ENCODE measurements around the gene ACSM4. TPM values are rescaled to one million over a fixed set of nuclear protein-coding genes. Genes with fewer than 3 reads are reported as not detected.
"Not testable (repeated sequence)": the region's sequence is repeated elsewhere in the genome, so short reads cannot be mapped to it uniquely, and the experiment has no call there.

The ACSM4 gene, protein sequence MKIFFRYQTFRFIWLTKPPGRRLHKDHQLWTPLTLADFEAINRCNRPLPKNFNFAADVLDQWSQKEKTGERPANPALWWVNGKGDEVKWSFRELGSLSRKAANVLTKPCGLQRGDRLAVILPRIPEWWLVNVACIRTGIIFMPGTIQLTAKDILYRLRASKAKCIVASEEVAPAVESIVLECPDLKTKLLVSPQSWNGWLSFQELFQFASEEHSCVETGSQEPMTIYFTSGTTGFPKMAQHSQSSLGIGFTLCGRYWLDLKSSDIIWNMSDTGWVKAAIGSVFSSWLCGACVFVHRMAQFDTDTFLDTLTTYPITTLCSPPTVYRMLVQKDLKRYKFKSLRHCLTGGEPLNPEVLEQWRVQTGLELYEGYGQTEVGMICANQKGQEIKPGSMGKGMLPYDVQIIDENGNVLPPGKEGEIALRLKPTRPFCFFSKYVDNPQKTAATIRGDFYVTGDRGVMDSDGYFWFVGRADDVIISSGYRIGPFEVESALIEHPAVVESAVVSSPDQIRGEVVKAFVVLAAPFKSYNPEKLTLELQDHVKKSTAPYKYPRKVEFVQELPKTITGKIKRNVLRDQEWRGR
- polyA plus RNA-seq (2012; ENCODE audit: insufficient read depth, insufficient read length), result not detected

DNA sequence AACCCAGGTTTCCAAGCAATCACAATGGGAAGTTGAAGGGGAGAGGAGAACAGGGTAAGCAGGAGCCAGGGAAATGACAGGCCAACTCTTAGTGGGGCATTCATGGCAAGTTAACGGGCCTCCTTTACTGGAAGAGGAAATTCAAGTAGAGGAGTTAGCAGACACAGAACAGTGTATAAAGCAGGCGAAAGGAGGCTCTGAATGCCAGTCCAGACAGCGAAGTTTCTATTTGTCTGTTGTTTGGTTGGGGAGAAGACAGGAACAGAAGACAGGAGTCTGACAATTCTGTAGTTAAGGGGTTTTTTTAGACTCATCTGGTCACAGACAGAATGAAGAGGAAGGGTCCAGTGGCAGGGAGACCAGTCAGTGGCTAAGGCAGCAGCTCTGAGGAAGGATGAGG lies at the start of gene ACSM4:
Gene ACSM4, plus strand, starts transcription at position 301 of the 400 bp plus-strand sequence. CDS start 260 bp downstream, outside the sequence.
- DNase-seq (ENCODE audit: low read depth, low spot score), result no peak
- H3K4me3 ChIP-seq (ENCODE audit: low read length), result no peak within 1 kb of the TSS

- DNase-seq (ENCODE audit: low read depth, low spot score), result no peak
These were observed 44.8 kb upstream of the ACSM4 start for GRCh38 chr12:7259060-7259459.

DNA sequence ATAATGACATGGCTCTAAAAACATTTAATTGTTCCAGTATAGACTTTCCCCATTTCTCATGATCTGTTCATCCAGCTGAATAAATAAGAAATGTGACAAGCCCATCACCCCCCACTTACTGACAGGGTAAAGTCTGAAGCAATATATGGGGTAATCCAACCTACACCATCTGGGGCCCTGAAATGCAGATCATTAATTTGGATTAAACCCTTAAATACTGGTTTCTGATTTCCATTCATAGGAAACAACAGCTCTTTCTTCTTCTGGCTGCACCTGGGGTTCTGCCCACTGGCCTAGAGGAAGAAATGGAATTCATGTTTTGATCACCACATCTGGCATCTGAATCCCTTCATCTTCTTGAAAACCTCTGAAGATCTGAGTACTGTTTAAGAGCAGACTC lies 39.3 kb upstream of the ACSM4 start:
- DNase-seq (ENCODE audit: low read depth, low spot score), result no peak
- H3K4me3 ChIP-seq (ENCODE audit: low read length), result no peak overlapping the region

More at GRCh38 chr12:7259060-7259459, 44.8 kb upstream of the ACSM4 start:
- H3K4me3 ChIP-seq (ENCODE audit: low read length), result no peak overlapping the region

GRCh38 chr12:7265251-7265650 lies 38.6 kb upstream of the ACSM4 start:
- H3K4me3 ChIP-seq (ENCODE audit: low read length), result no peak overlapping the region
- no peak for DNase-seq (ENCODE audit: low read depth, low spot score)

DNA sequence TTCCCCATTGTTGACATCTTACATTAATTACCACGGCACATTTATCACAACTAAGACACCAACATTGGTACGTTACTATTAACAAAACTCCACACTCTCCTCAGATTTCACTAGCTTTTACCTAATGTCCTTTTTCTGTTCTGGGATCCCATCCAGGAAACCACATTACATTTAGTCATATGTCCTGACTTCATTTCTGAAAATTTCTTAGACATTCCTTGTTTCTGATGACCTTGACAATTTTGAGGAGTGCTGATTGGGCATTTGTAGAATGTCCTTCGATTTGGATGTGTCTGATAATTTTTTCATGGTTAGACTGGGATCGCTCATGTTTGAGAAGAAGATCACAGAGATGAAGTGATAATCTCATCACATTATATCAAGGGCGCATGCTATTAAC lies 34.6 kb upstream of the ACSM4 start:
- DNase-seq (ENCODE audit: low read depth, low spot score), result no peak

DNA sequence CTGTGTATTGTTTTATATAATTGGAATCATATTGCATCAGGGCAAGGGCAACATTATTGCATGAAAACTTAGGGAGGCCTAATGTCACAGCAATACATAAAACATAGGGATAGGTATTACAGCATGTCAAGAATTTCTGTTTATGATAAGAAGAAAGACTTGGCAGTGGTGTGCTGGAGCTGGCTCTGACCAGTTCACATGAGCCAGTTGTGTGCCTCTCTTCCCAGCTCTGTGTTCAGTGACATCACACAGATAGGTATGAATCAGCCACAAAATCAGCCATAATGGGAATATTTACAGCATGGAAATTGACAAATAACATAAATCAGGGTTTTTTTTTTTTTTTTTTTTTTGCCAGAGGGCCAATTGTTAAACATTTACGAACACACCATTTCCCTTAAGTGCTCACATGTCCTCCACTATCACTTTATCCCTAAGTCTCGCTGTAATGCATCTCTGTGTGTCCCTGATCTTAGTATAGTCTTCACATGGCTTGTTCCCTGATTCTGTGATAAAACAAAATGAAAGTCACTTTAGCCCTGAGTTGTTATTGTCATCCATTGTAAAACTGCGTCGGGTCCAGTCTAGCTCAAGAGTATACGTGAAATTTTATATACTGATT lies 31.9 kb upstream of the ACSM4 start:
- no peak overlapping the region for H3K4me3 ChIP-seq (ENCODE audit: low read length)
- DNase-seq (ENCODE audit: low read depth, low spot score), result no peak

More for the DNA sequence above, 34.6 kb upstream of the ACSM4 start:
- no peak overlapping the region for H3K4me3 ChIP-seq (ENCODE audit: low read length)

DNA sequence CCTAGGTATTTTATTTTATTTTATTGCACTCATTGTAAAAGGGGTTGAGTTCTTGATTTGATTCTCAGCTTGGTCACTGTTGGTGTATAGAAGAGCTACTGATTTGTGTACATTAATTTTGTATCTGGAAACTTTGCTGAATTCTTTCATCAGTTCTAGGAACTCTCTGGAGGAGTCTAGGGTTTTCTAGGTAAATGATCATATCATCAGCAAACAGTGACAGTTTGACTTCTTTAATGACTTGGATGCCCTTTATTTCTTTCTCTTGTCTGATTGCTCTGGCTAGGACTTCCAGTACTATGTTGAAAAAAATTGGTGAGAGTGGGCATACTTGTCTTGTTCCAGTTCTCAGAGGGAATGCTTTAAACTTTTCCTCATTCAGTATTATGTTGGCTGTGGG lies 28.4 kb upstream of the ACSM4 start:
- H3K4me3 ChIP-seq (ENCODE audit: low read length); DNase-seq (ENCODE audit: low read depth, low spot score): not testable (repeated sequence)

DNA sequence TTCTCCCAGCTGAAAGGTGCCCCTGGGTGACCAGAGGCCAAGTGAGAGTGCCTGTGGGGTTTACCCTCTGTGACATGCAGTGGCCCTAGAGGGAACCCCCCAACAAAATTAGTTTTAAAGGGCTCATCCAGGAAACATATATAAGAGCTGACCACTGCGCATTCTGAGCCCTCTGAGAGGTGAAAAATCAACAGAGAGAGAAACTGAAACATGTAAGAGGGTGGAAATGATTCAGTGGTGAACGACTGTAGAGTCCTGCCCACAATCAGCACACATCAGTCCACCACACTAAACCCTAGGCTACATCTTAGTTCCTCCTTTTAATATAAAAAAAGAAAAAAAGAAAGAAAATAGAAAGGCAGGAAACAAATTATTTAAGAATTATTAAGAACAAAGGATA lies 21.0 kb upstream of the ACSM4 start:
- DNase-seq (ENCODE audit: low read depth, low spot score), result no peak
- H3K4me3 ChIP-seq (ENCODE audit: low read length), result no peak overlapping the region

- H3K4me3 ChIP-seq (ENCODE audit: low read length), result no peak overlapping the region
- DNase-seq (ENCODE audit: low read depth, low spot score), result peak; percentile 24
These were observed 14.1 kb upstream of the ACSM4 start for GRCh38 chr12:7289743-7290142.

- not testable (repeated sequence) for H3K4me3 ChIP-seq (ENCODE audit: low read length); DNase-seq (ENCODE audit: low read depth, low spot score)
These were observed 13.3 kb upstream of the ACSM4 start for GRCh38 chr12:7290588-7290987.

DNA sequence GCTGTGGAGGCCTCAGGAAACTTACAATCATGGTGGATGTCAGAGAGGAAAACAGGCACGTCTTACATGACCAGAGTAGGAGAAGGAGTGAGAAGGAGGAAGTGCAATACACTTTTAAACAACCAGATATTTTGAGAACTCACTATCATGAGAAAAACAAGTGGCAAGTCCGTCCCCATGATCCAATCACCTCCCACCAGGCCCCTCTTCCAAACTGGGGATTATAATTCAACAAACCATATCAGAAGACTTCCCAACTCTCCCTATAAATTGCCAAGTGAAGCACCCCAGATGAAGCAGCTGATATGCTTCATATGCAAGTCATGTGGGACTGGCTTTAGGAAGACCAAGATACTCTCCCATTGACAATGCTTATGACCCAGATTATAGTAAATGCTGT lies 11.6 kb upstream of the ACSM4 start:
- H3K4me3 ChIP-seq (ENCODE audit: low read length), result no peak overlapping the region
- DNase-seq (ENCODE audit: low read depth, low spot score), result no peak

- DNase-seq (ENCODE audit: low read depth, low spot score), result no peak
- no peak overlapping the region for H3K4me3 ChIP-seq (ENCODE audit: low read length)
These were observed 10.2 kb upstream of the ACSM4 start for GRCh38 chr12:7293670-7294069.

- no peak for DNase-seq (ENCODE audit: low read depth, low spot score)
- no peak overlapping the region for H3K4me3 ChIP-seq (ENCODE audit: low read length)
These were observed 8.3 kb upstream of the ACSM4 start for GRCh38 chr12:7295529-7295928.

DNA sequence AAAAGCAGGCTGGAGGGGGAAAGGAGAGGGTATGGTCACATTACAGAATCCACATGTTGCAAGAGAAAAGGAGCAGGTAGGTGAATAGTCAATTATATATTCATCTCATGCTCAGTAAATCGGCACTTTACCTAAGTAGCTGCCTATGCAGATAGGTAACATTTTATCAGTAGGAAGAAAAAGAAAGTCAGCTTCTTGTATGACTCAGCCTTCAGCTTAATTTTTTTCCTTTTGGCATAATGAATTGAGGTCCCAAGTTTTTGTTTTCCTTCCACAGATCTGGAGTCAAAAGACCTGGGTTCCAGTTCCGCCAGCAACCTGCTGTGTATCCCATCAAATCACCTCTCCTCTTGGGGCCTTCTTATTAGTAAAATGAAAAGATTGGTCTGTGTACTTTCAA lies 6.0 kb upstream of the ACSM4 start:
- no peak overlapping the region for H3K4me3 ChIP-seq (ENCODE audit: low read length)
- no peak for DNase-seq (ENCODE audit: low read depth, low spot score)

DNA sequence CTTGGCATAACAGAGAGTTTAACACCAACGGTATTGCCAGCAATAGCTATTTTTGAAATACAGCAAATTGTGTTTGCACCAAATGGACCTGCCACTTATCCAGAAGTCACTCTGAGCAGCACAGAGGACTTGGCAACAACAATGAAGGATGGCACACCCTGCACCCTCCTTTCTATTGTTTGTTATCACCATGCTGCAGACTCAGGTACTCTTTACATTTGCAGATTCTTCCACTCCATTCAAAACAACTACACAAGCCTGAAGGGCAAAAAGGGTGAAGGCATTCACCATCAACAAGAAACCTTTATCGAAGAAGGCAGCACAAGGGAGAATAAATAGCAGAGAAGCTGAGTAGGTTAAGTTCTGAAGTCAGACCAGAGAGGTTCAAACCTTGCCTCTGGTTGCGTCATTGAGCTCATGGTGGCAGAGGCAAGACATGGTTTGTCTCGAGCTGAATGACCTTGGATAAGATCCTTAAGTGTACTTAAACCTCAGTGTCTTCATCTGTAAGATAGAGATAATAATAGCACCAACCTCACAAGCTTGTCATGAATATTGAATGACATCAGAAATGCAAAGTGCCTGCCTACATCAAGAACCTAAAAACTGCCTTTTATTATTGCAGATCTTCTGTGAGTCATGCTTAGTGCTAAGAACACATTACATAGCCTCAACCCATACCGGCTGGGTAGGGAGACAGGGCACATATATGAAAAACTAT lies 1.4 kb upstream of the ACSM4 start:
- no peak for DNase-seq (ENCODE audit: low read depth, low spot score)
- no peak overlapping the region for H3K4me3 ChIP-seq (ENCODE audit: low read length)

DNA sequence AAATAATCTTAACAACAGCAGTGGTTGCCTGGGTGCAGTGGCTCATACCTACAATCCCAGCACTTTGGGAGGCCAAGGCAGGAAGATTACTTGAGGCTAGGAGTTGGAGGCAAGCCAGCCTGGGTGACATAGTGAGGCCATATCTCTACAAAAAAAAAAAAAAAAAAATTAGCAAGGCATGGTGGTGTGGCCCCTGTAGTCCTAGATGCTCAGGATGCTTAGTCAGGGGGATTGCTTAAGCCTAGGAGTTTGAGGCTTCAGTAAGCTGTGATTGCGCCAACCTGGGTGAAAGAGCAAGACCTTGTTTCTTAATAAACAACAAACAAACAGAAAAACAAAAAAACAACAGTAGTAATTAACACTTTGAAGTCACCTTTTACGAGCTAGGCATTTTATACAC lies 642 bp upstream of the ACSM4 start:
- no peak for DNase-seq (ENCODE audit: low read depth, low spot score)
- H3K4me3 ChIP-seq (ENCODE audit: low read length), result no peak overlapping the region

DNA sequence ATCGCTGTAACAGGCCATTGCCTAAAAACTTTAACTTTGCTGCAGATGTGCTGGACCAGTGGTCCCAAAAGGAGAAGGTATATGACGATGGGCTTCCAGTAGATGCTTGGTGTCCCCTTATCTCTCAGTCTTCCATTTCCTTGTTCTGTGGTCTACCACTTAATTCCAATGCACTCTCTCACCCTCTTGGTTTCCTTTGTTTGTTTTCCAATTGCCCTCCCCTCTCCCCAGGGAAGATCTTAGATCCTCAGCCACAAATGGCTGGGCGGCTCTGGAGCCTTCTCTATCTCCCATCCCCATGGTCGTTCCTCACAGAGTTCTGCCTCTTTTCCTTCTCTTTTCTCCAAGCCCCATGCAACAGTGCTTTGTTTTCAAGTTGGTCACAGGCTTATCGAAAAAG lies 584 bp downstream of the ACSM4 start:
- DNase-seq (ENCODE audit: low read depth, low spot score), result no peak
- H3K4me3 ChIP-seq (ENCODE audit: low read length), result no peak overlapping the region

DNA sequence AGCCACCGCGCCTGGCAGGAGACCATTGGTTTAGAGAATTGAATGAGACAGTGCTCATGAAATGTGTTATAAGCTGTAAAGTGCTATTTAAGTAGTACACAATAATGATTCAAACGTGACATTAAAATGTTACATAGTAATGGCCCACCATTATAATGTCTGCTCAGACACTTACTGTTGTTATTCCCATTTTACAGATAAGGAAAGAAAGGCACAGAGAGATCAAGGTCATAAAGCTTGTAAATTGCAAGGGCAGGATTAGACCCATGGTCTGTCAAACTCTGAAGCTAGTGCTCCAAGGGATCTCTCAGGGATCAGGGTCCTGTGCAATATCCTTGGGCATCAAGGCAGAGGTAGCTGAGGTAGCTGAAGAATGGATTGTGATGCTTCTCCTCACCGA lies 6.2 kb downstream of the ACSM4 start:
- no peak for DNase-seq (ENCODE audit: low read depth, low spot score)

GRCh38 chr12:7319930-7320329 lies 16.1 kb downstream of the ACSM4 start:
- no peak for DNase-seq (ENCODE audit: low read depth, low spot score)
- H3K4me3 ChIP-seq (ENCODE audit: low read length), result no peak overlapping the region

More for the DNA sequence above, 6.2 kb downstream of the ACSM4 start:
- no peak overlapping the region for H3K4me3 ChIP-seq (ENCODE audit: low read length)

DNA sequence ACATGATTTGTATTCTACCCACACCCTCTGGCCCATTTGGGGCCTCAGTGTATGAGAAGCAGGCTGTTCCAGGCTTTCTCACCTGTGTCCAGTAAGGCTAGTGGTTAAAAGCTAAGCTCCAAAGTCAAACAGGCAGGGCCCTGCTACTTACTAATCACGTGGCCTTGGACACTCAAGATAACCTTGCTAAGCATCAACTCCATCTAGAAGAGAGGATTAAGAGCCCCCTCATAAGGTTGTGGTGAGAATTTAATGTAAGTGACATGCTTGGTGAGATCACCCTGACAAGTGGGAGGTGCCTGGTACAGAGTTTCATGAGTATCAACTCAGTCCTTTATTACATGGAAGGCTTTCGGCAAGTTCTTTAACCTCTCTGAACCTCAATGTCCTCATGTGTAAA lies 17.8 kb downstream of the ACSM4 start:
- H3K4me3 ChIP-seq (ENCODE audit: low read length), result no peak overlapping the region
- no peak for DNase-seq (ENCODE audit: low read depth, low spot score)
